Activated CD4-positive, alpha-beta memory T cell treated with anti-CD3 and anti-CD28 coated beads, Interleukin-2, amount 10 ng/mL, durations not matched to agents 7 days and 5 days (primary cell): Measurements from ENCODE around the gene BRI3BP. TPM values are rescaled to one million over a fixed set of nuclear protein-coding genes. Genes with fewer than 3 reads are reported as not detected.
"Not testable (repeated sequence)": the region's sequence is repeated elsewhere in the genome, so short reads cannot be mapped to it uniquely, and the experiment has no call there.

Source experiments
- CTCF ChIA-PET: fragments of 350-600 bp; sonication (Branson Sonifier 250); formaldehyde crosslinking; loops from one replicate; lab custom pipeline; 2021; ENCODE audit warnings: antibody characterized with exemption, inconsistent platforms; lab: Charles Lee
- POLR2A ChIA-PET: fragments of 350-600 bp; sonication (Branson Sonifier 250); formaldehyde crosslinking; loops from one replicate; lab custom pipeline; 2021; ENCODE audit warnings: antibody characterized with exemption; lab: Charles Lee
- DNase-seq: peaks from one replicate; pipeline ENCODE4 v3.0.0-alpha.2; 2020
- H3K27ac Mint-ChIP-seq: one replicate; pipeline ENCODE4 v1.8.0; 2021; ENCODE audit warnings: mild to moderate bottlenecking, mixed read lengths
- H3K27me3 Mint-ChIP-seq: one replicate; pipeline ENCODE4 v1.8.0; 2021; ENCODE audit warnings: mixed read lengths
- H3K36me3 Mint-ChIP-seq: one replicate; pipeline ENCODE4 v1.8.0; 2021; ENCODE audit warnings: low read depth, mixed read lengths
- H3K4me1 Mint-ChIP-seq: one replicate; pipeline ENCODE4 v1.8.0; 2021; ENCODE audit warnings: mixed read lengths
- H3K4me3 Mint-ChIP-seq: one replicate; pipeline ENCODE4 v1.8.0; 2021; ENCODE audit warnings: mild to moderate bottlenecking, mixed read lengths
- H3K9me3 Mint-ChIP-seq: one replicate; pipeline ENCODE4 v1.8.0; 2021; ENCODE audit warnings: mixed read lengths
- total RNA-seq, 2 experiments: library from RNA; stranded (reverse); gene quantifications; one replicate each; pipeline ENCODE4 v1.2.3, GENCODE V29; 2021

Gene BRI3BP
- total RNA-seq, 2 experiments from 2014 or later = 22.5 to 22.7 TPM

DNA sequence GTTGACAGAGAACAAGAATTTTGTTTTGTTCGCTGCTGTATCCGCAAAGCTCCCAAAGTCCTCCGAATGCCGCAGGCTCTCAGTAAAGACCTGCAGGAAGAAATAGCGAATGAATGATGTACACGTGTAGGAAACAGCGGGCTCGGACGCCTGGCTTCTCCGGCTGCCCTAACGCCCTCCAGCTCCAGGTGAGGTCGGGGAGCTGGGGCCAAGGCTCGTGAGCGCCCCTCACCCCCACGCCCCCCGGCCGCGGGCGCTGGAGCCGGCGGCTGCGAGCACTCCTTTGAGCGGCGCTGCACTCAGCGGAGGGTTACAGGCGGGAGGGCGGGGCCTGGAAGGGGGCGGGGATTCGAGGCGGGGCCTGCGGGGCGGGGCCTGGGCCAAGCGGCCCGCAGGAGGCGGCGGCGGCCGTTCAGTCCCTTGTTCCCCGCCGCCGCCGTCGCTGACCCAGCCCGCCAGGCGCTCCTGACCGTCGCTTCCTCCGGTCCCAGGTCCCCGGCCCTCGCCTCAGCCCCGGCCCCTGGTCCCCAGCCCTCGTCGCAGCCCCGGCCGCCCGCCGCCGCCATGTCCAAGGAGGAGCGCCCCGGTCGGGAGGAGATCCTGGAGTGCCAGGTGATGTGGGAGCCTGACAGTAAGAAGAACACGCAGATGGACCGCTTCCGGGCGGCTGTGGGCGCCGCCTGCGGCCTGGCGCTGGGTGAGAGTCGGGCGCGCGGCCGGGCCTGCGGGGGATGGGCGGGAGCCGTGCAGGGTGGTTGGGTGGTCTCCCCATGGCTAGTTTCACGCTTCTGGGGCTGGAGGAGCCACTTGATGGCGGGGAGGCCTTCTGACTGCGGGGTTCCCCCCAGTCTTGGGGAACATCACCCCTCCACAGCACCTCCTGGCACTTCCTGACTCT is 71.8 kb downstream of the BRI3BP start, which contains the start of gene AACS:
Gene AACS, plus strand, starts transcription at position 415 of the 898 bp plus-strand sequence. Its CDS starts 150 bp downstream, at position 565.
- Mint-ChIP-seq H3K27me3 (peaks cover 14% of the 10 kb centered on the region), H3K4me3 (peak within 1 kb of the TSS; percentile 61), H3K36me3 (no peaks in the 10 kb centered on the region), H3K9me3 (peaks cover 6% of the 10 kb centered on the region), H3K27ac (peak within 1 kb of the TSS; percentile 40), H3K4me1 (peaks cover 16% of the 10 kb centered on the region)
- CTCF ChIA-PET = interaction anchor here (0.8 to 1.0 kb wide), 2 partner anchors 11 to 159 kb away, joined by 3 to 5 read pairs; no protein-coding TSS in a partner anchor
- POLR2A ChIA-PET = interaction anchor here (2.5 kb wide), 1 partner anchor 16 kb away, joined by 12 read pairs; no protein-coding TSS in a partner anchor
- peak; percentile 78 for DNase-seq

DNA sequence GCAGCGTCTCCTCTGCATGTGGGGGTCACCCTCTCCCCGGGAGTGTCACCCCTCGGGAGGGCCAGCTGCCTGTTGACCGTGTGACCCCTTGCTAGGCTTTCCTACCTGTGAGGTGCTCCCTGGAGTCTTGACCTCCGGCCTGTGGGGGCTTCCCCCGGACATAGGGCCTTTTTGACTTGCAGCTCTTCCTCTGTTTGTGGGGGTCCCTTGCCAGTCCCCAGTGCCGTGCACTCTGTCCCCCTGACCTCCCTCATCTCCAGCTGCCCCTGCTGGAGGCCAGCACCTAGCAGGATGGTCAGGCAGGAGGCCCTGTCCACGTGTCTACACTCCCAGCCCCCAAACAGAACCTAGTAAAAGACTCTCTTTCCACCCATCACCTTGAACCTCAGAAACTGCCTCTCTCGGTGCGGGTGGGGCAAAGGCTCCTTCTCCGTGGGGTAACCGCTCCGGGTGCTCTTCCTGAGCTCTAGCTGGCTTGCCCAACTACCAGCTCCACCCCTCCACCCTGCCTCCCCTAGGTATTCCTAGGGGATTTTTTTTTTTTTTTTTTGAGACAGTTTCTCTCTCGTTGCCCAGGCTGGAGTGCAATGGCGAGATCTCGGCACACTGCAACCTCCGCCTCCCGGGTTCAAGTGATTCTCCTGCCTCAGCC is 72.6 kb downstream of the BRI3BP start:
- H3K4me3 Mint-ChIP-seq = peak overlapping the region; percentile 61

DNA sequence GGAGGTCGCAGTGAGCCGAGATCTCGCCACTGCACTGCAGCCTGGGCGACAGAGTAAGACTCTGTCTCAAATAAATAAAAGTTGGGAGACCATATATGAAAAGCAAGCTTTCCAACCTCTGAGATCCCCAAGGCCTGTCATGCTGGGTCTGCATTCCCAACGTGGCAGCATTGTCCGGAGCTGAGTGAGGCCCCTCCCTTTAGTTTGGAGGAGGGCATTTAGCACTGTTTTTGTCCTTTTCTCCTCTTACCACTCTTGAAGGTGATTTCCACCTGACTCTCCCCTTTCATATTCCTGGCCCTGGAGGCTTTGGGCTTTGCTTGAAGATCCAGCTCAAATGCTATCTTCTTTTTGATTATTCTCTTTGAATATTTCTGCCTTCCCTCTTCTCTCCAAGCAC is 74.9 kb downstream of the BRI3BP start:
- H3K9me3 Mint-ChIP-seq = no peaks in the 10 kb centered on the region
- no peaks in the 10 kb centered on the region for H3K36me3 Mint-ChIP-seq
- DNase-seq = no peak
- no peak overlapping the region for H3K27ac Mint-ChIP-seq
- no peak overlapping the region for H3K4me3 Mint-ChIP-seq
- POLR2A ChIA-PET = interaction anchor here (1.2 kb wide), 1 partner anchor 74 kb away, joined by 3 read pairs; no protein-coding TSS in a partner anchor
- H3K4me1 Mint-ChIP-seq = peaks cover 16% of the 10 kb centered on the region
- CTCF ChIA-PET = no interaction called here
- H3K27me3 Mint-ChIP-seq = peaks cover 4% of the 10 kb centered on the region

More for the DNA sequence above, 72.6 kb downstream of the BRI3BP start:
- Mint-ChIP-seq H3K27ac (peak overlapping the region; percentile 40), H3K4me1 (peaks cover 16% of the 10 kb centered on the region), H3K9me3 (peaks cover 6% of the 10 kb centered on the region), H3K27me3 (peaks cover 14% of the 10 kb centered on the region), H3K36me3 (no peaks in the 10 kb centered on the region)
- ChIA-PET POLR2A (no interaction called here), CTCF (interaction anchor here (0.7 kb wide), 1 partner anchor 1849 kb away, joined by 3 read pairs; no protein-coding TSS in a partner anchor)
- DNase-seq = no peak

DNA sequence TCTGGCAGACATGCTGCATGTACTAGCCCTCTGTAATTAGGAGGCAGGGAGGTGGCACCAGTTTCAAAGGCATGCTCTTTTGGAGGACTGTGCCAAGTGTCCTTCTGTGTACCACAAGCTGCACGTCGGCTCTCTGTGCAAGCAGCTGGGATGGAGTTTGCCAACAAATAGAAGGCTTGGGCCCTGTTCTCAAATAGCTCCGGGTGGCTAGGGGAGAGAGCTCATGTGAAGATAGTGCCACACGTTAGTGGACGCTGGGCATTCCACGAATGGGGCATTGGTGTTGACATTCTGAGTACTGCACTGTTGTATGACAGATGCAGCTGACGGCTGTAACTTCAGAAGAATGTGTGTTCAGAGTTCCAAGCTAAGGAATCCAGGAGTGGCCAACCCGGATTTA is 76.2 kb downstream of the BRI3BP start:
- DNase-seq = no peak
- Mint-ChIP-seq H3K36me3 (peaks cover 6% of the 10 kb centered on the region), H3K9me3 (no peaks in the 10 kb centered on the region), H3K4me3 (no peak overlapping the region), H3K27ac (no peak overlapping the region), H3K4me1 (peaks cover 14% of the 10 kb centered on the region), H3K27me3 (no peaks in the 10 kb centered on the region)
- ChIA-PET POLR2A (no interaction called here), CTCF (no interaction called here)

DNA sequence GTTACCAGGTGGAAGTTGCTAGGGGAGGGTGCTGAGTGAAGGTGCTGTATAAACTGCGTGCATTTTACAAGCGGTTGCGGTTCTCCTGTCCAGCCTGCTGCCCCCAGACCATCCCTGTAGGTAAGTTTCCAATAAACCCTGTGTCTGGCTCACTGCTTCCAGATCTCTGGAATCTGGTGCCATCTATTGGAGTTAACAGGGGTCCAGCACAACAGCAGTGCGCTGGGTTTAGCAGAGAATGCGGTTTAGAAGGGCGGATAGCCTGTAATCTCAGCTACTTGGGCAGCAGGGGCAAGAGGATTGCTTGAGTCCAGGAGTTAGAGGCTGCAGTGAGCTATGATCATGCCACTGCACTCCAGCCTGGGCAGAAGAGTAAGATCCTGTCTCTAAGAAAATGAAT is 76.7 kb downstream of the BRI3BP start:
- peaks cover 6% of the 10 kb centered on the region for H3K36me3 Mint-ChIP-seq
- ChIA-PET POLR2A (no interaction called here), CTCF (no interaction called here)
- H3K27me3 Mint-ChIP-seq = no peaks in the 10 kb centered on the region
- no peak overlapping the region for H3K4me3 Mint-ChIP-seq
- no peak overlapping the region for H3K27ac Mint-ChIP-seq
- no peaks in the 10 kb centered on the region for H3K9me3 Mint-ChIP-seq
- DNase-seq = no peak
- peaks cover 12% of the 10 kb centered on the region for H3K4me1 Mint-ChIP-seq

DNA sequence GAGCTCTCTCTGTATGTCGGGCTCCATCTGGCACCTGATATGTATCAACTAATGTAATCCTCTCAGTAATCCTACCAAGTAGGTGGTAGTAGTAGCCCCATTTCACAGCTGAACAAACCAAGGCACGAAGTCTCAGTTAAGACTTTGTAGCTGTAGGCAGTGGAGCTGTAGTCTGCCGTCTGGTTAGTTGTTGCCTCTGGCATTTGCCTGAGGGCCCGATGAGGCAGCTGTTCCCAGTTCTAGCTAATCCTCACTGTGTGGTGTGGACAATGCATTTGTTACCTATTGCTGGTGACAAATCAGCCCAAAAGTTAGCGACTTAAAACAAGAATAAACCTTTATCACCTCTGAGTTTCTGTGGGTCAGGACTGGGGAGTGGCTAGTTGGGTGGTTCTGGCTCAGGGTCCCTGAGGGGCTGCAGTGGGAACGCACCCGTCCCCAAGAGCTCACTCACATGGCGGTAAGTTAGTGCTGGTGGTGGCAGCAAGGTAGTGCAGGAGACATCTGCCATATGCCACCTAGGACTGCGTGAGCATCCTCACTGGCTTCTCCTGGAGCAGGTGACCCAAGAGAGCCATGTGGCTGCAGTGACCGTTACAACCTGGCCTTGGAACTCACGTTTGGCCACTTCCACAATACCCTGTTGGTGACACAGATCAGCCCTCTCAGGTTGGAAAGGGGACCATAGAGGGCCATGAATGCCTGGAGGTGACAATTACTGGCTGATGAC is 77.4 kb downstream of the BRI3BP start:
- CTCF ChIA-PET = no interaction called here
- POLR2A ChIA-PET = no interaction called here
- Mint-ChIP-seq H3K27me3 (no peaks in the 10 kb centered on the region), H3K27ac (no peak overlapping the region), H3K36me3 (peaks cover 6% of the 10 kb centered on the region), H3K4me3 (no peak overlapping the region), H3K4me1 (peaks cover 11% of the 10 kb centered on the region), H3K9me3 (no peaks in the 10 kb centered on the region)
- no peak for DNase-seq

DNA sequence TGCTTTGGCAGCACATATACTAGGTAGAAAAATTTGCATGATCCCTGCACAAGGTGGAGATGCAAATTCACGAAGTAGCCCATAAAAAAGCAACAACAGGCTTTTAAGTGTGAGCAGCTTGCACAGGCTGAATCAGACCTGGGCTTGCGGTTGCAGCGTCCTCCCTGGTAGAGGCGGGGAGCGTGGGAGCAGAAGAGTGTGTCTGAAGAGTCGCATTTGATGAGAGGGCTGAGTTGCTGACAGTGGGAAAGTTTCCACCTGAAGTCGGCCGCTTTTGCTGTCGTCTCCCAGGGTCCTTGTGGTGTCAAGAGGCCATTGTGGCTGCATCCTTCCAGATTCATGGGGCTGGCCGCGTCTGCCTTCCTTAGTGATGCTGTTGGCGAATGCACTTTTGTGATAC is 78.0 kb downstream of the BRI3BP start:
- Mint-ChIP-seq H3K4me3 (no peak overlapping the region), H3K27ac (no peak overlapping the region), H3K4me1 (peaks cover 7% of the 10 kb centered on the region), H3K36me3 (peaks cover 12% of the 10 kb centered on the region), H3K27me3 (no peaks in the 10 kb centered on the region), H3K9me3 (no peaks in the 10 kb centered on the region)
- ChIA-PET CTCF (interaction anchor here (1.1 kb wide), 1 partner anchor 10 kb away, joined by 3 read pairs; no protein-coding TSS in a partner anchor), POLR2A (no interaction called here)
- no peak for DNase-seq

DNA sequence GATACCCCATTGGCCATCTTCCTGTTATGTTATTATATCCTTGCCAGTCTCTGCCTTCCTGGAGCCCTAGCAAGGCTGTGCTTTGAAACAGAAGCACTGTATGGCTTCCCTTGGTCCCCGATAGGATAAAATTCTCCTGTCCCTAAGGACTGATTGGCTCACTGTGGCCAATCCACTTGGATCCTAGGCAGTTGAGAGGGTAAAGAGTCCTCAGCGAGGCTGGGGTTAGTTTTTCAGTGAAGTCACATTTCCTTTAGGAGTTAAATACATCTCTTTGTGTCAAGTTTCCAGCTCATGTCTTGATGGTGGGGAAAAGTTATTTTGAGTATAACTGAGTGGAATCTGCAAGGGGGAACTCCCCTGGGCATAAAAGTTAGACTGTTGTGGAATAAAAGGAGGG is 79.1 kb downstream of the BRI3BP start:
- H3K27me3 Mint-ChIP-seq = no peaks in the 10 kb centered on the region
- no peaks in the 10 kb centered on the region for H3K9me3 Mint-ChIP-seq
- no peak for DNase-seq
- H3K4me3 Mint-ChIP-seq = no peak overlapping the region
- H3K4me1 Mint-ChIP-seq = no peaks in the 10 kb centered on the region
- H3K27ac Mint-ChIP-seq = no peak overlapping the region
- peaks cover 16% of the 10 kb centered on the region for H3K36me3 Mint-ChIP-seq
- ChIA-PET CTCF (interaction anchor here (1.1 kb wide), 1 partner anchor 9 kb away, joined by 3 read pairs; no protein-coding TSS in a partner anchor), POLR2A (no interaction called here)

DNA sequence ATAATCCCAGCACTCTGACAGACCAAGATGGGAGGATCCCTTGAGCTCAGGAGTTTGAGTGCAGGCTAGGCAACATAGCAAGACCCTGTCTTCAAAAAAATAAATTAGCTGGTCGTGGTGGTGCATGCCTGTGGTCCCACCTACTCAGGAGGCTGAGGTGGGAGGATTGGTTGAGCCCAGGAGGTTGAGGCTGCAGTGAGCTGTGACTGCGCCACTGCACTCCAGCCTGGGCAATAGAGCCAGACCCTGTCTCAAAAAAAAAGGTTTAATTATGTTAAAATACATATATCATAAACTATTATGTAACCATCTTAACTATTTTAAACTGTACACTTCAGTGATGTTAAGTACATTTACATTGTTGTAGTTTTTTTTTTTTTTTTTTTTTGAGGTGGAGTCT is 80.8 kb downstream of the BRI3BP start:
- H3K9me3 Mint-ChIP-seq, H3K27ac Mint-ChIP-seq, H3K4me1 Mint-ChIP-seq, POLR2A ChIA-PET, CTCF ChIA-PET, H3K4me3 Mint-ChIP-seq, DNase-seq, H3K27me3 Mint-ChIP-seq: not testable (repeated sequence)
- peaks cover 27% of the 10 kb centered on the region for H3K36me3 Mint-ChIP-seq

DNA sequence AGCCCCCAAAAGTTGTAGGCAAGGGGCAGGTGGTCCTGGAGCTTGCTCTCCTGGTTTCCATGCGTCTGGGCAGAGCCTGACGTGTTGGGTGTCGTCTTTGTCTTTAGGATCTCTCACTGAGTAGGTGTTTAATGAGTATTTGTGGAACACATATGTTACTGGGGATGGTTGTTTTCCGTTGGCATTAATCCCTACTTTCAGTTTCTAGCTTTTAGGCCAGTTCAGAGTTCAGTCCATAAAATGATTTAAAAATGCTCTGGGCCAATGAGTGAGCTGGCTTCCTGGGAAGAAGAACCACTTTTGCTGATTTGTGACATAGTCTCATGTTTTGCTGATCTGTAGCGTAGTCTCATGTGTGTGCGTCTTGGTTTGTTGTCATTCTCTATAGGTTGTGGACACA is 82.7 kb downstream of the BRI3BP start:
- Mint-ChIP-seq H3K4me1 (no peaks in the 10 kb centered on the region), H3K4me3 (no peak overlapping the region), H3K9me3 (no peaks in the 10 kb centered on the region), H3K27ac (no peak overlapping the region), H3K27me3 (no peaks in the 10 kb centered on the region), H3K36me3 (peaks cover 33% of the 10 kb centered on the region)
- ChIA-PET POLR2A (no interaction called here), CTCF (interaction anchor here (0.6 kb wide), 1 partner anchor 89 kb away, joined by 3 read pairs; no protein-coding TSS in a partner anchor)
- DNase-seq = no peak

DNA sequence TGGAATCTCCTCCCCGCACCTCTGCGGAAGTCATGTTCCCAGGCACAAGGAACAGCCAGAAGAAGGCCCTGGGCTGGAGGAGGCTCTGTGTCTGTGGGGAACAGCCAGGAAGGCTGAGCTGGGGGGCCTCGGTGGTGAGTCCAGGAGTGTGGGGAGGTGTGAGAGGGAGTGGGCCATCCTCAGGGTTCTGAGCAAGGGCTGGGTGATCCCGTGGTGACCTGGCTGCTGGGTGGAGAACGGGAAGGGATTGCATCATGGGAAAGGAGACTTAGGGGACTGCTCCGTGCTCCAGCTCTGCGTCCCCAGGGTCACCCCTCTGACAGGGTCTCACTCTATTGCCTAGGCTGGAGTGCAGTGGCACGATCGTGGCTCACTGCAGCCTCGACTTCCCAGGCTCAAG is 85.6 kb downstream of the BRI3BP start:
- ChIA-PET POLR2A (no interaction called here), CTCF (no interaction called here)
- H3K4me3 Mint-ChIP-seq = no peak overlapping the region
- H3K4me1 Mint-ChIP-seq = no peaks in the 10 kb centered on the region
- H3K27me3 Mint-ChIP-seq = no peaks in the 10 kb centered on the region
- DNase-seq = no peak
- no peak overlapping the region for H3K27ac Mint-ChIP-seq
- H3K36me3 Mint-ChIP-seq = peaks cover 30% of the 10 kb centered on the region
- no peaks in the 10 kb centered on the region for H3K9me3 Mint-ChIP-seq

DNA sequence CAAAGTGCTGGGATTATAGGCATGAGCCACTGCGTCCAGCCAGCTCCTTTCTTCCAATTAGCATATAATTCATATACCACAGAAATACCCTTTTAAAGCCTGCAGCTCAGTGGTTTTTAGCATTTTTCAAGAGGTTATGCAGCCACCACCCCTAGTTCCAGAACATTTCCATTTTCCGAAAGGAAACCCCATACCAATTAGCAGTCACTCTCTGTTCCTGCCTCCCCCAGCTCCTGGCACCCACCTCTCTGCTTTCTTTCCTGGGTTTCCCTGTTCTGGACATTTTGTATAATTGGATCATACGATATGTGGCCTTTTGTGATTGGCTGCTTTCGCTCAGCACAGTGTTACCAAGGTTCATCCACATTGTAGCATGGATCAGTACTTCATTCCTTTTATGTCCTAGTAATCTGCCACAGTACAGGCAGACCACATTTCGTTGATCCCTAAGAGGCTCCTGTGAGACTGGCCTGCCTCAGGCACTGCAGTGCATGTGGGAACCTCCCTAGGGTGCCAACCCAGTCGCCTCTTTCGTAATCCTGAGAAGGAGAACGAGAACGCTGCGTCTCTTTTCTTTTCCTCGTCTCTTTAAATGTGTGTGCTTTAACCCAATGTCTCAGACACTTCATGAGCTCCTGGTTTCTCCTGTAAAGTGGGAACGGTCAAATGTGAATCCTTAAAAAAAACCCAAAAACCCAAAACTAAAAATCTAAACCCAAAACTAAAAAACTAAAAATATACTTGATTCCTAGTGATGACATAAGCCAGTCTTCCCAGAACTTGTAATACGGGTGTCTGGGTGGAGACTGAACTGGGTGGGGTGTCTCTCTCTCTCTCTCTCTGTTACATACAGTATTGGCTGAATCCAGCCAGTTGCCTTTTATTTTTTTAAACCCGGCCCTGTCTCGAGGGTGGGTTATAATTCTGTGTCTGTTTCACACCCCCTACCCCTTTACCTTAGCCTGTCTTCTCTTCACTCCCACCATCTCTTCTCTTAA is 86.5 kb downstream of the BRI3BP start:
- H3K4me3 Mint-ChIP-seq = no peak overlapping the region
- no peaks in the 10 kb centered on the region for H3K9me3 Mint-ChIP-seq
- H3K27ac Mint-ChIP-seq = no peak overlapping the region
- DNase-seq = no peak
- H3K36me3 Mint-ChIP-seq = peaks cover 30% of the 10 kb centered on the region
- H3K4me1 Mint-ChIP-seq = no peaks in the 10 kb centered on the region
- ChIA-PET POLR2A (no interaction called here), CTCF (no interaction called here)
- no peaks in the 10 kb centered on the region for H3K27me3 Mint-ChIP-seq
